DND-41 (cell line): Measurements from ENCODE around the gene PPP3CB.

Experiments
- ATAC-seq: fragments of 200-7000 bp; cut with Tn5 transposase; 3 replicates; pipeline ENCODE4 v1.9.1; 2021; ENCODE audit warnings: low read depth; ENCODE audit not compliant: insufficient read depth
- DNase-seq: peaks from one replicate; pipeline ENCODE4 v3.0.0-alpha.2; 2020
- H2AFZ ChIP-seq: 2 replicates; pipeline ENCODE4 v1.6.0; 2012; ENCODE audit warnings: low read depth, low read length
- H3K27ac ChIP-seq: 2 replicates; pipeline ENCODE4 v1.5.1; 2012; ENCODE audit warnings: low read length, inconsistent platforms
- H3K27me3 ChIP-seq: fragments of 200-600 bp; sonication (generic); 2 replicates; pipeline ENCODE4 v1.6.0; 2012; ENCODE audit warnings: low read length, mild to moderate bottlenecking, inconsistent platforms; ENCODE audit not compliant: insufficient read depth, poor library complexity
- H3K36me3 ChIP-seq: 2 replicates; pipeline ENCODE4 v1.5.1; 2012; ENCODE audit warnings: low read length, inconsistent platforms; ENCODE audit not compliant: insufficient read depth
- H3K4me1 ChIP-seq: 2 replicates; pipeline ENCODE4 v1.5.1; 2012; ENCODE audit warnings: mild to moderate bottlenecking, low read length; ENCODE audit not compliant: insufficient read depth
- H3K4me2 ChIP-seq: 2 replicates; pipeline ENCODE4 v1.6.0; 2012; ENCODE audit warnings: mild to moderate bottlenecking, moderate library complexity, low read length, inconsistent platforms; ENCODE audit not compliant: insufficient read depth
- H3K4me3 ChIP-seq, 2 experiments: fragments of 200-600 bp in 1 of 2; shearing (Covaris generic) in 1 of 2; 2 replicates each; pipeline ENCODE4 v1.5.1; 2012 to 2016; ENCODE audit warnings: inconsistent platforms in 2 of 2, low read length in 2 of 2, mild to moderate bottlenecking in 2 of 2, low read depth in 1 of 2, moderate library complexity in 1 of 2
- H3K79me2 ChIP-seq: 2 replicates; pipeline ENCODE4 v1.6.0; 2012; ENCODE audit warnings: low read length, inconsistent platforms; ENCODE audit not compliant: insufficient read depth
- H3K9ac ChIP-seq: 2 replicates; pipeline ENCODE4 v1.6.0; 2012; ENCODE audit warnings: low read depth, mild to moderate bottlenecking, inconsistent platforms, low read length, moderate library complexity
- H3K9me3 ChIP-seq: 2 replicates; pipeline ENCODE4 v1.5.1; 2012; ENCODE audit warnings: low read length, moderate library complexity, mild to moderate bottlenecking, inconsistent platforms; ENCODE audit not compliant: insufficient read depth, severe bottlenecking
- H4K20me1 ChIP-seq: 2 replicates; pipeline ENCODE4 v1.6.0; 2012; ENCODE audit warnings: low read length; ENCODE audit not compliant: insufficient read depth
- CTCF ChIP-seq: IDR thresholded peaks from 2 replicates; pipeline ENCODE4 v1.5.1; 2012; ENCODE audit warnings: borderline replicate concordance, low read length, moderate library complexity, mild to moderate bottlenecking; ENCODE audit not compliant: poor library complexity, severe bottlenecking; ENCODE audit errors: extremely low read depth
- EZH2 ChIP-seq: IDR thresholded peaks from 3 replicates; pipeline ENCODE4 v1.6.1; 2012; ENCODE audit warnings: borderline replicate concordance, low read depth, mild to moderate bottlenecking, moderate library complexity, low read length, inconsistent platforms; ENCODE audit not compliant: severe bottlenecking

PPP3CB gene

GRCh38 chr10:73495226-73495883 lies 469 bp downstream of the PPP3CB start:
- peaks cover 64% of the 10 kb centered on the region for H3K79me2 ChIP-seq
- peaks cover 3% of the 10 kb centered on the region; the same call in 1 of the 2 replicates for H4K20me1 ChIP-seq
- H3K27me3 ChIP-seq = no peaks in the 10 kb centered on the region
- H3K36me3 ChIP-seq = peaks cover 6% of the 10 kb centered on the region; the same call in 1 of the 2 replicates
- peak overlapping the region; percentile 84 for H2AFZ ChIP-seq
- H3K27ac ChIP-seq = peak overlapping the region; percentile 84
- peak; percentile 89 for DNase-seq
- peaks cover 37% of the 10 kb centered on the region for H3K4me1 ChIP-seq
- peak overlapping the region; percentile 88 for H3K9ac ChIP-seq
- H3K4me3 ChIP-seq = peak overlapping the region; percentile 95 to 97
- TF ChIP-seq CTCF (no peak), EZH2 (no peak)
- ATAC-seq = peak; percentile 87
- peak overlapping the region; percentile 77 for H3K4me2 ChIP-seq
- H3K9me3 ChIP-seq = no peaks in the 10 kb centered on the region

- DNase-seq = no peak
- TF ChIP-seq CTCF (no peak), EZH2 (no peak)
- H3K9me3 ChIP-seq = no peaks in the 10 kb centered on the region
- peak overlapping the region; percentile 77 for H3K4me2 ChIP-seq
- peaks cover 69% of the 10 kb centered on the region for H3K79me2 ChIP-seq
- peak overlapping the region; percentile 84 for H2AFZ ChIP-seq
- no peak for ATAC-seq
- H3K4me3 ChIP-seq = peak overlapping the region; percentile 95 to 97
- peak overlapping the region; percentile 88 for H3K9ac ChIP-seq
- H3K4me1 ChIP-seq = peaks cover 37% of the 10 kb centered on the region
- H3K27ac ChIP-seq = peak overlapping the region; percentile 84
- no peaks in the 10 kb centered on the region for H3K27me3 ChIP-seq
- peaks cover 3% of the 10 kb centered on the region; the same call in 1 of the 2 replicates for H3K36me3 ChIP-seq
- peaks cover 5% of the 10 kb centered on the region; the same call in 1 of the 2 replicates for H4K20me1 ChIP-seq
These were observed 973 bp downstream of the PPP3CB start for GRCh38 chr10:73494877-73495225.

- H3K4me3 ChIP-seq = peak overlapping the region in 1 of 2 experiments; percentile 95; a peak in 2 of 4 replicates
- peak overlapping the region; percentile 88; the same call in 1 of the 2 replicates for H3K9ac ChIP-seq
- H3K27ac ChIP-seq = no peak overlapping the region
These were observed 1.6 kb downstream of the PPP3CB start for GRCh38 chr10:73494213-73494612.

More at GRCh38 chr10:73494213-73494612, 1.6 kb downstream of the PPP3CB start:
- H3K79me2 ChIP-seq = peaks cover 75% of the 10 kb centered on the region
- peak overlapping the region; percentile 77 for H3K4me2 ChIP-seq
- H3K36me3 ChIP-seq = peaks cover 2% of the 10 kb centered on the region; the same call in 1 of the 2 replicates
- TF ChIP-seq CTCF (no peak), EZH2 (no peak)
- peaks cover 37% of the 10 kb centered on the region for H3K4me1 ChIP-seq
- peaks cover 5% of the 10 kb centered on the region; the same call in 1 of the 2 replicates for H4K20me1 ChIP-seq
- H3K27me3 ChIP-seq = no peaks in the 10 kb centered on the region
- no peak overlapping the region for H2AFZ ChIP-seq
- no peaks in the 10 kb centered on the region for H3K9me3 ChIP-seq
- DNase-seq (no peak), ATAC-seq (no peak)
